HG03460 (cell line): ENCODE measurements around the gene OR8B3.

ENCODE experiments used
- ATAC-seq: cut with Tn5 transposase; IDR thresholded peaks from one replicate; pipeline ENCODE4 v1.9.1; 2021; ENCODE audit not compliant: unreplicated experiment

OR8B3 gene

GRCh38 chr11:124376280-124376679, 22.5 kb downstream of the OR8B3 start:
- no peak for ATAC-seq

GRCh38 chr11:124359566-124359965, 39.3 kb downstream of the OR8B3 start:
- no peak for ATAC-seq

GRCh38 chr11:124346311-124346955, 52.4 kb downstream of the OR8B3 start:
- ATAC-seq, result no peak
